GM20000 (cell line): Measurements from ENCODE around the gene SLC38A7.

Experiments
- DNase-seq: peaks from one replicate; pipeline ENCODE4 v3.0.0; 2012; ENCODE audit warnings: low spot score
- CTCF ChIP-seq: IDR thresholded peaks from 2 replicates; pipeline ENCODE4 v1.5.1; 2012; ENCODE audit warnings: mild to moderate bottlenecking, control low read depth; ENCODE audit errors: extremely low read depth, missing control alignments

The SLC38A7 gene

GRCh38 chr16:58727028-58727781 lies 42.6 kb upstream of the SLC38A7 start:
- no peak for DNase-seq
- TF ChIP-seq CTCF, result no peak

GRCh38 chr16:58723109-58723508 lies 38.5 kb upstream of the SLC38A7 start:
- no peak for DNase-seq
- no peak for TF ChIP-seq CTCF

GRCh38 chr16:58717994-58718393 lies 33.4 kb upstream of the SLC38A7 start:
- TF ChIP-seq CTCF, result no peak
- no peak for DNase-seq

- no peak for TF ChIP-seq CTCF
- DNase-seq, result no peak
Measured at GRCh38 chr16:58716468-58716867, 31.9 kb upstream of the SLC38A7 start.

- no peak for DNase-seq
- no peak for TF ChIP-seq CTCF
Measured at GRCh38 chr16:58713742-58714141, 29.2 kb upstream of the SLC38A7 start.

- TF ChIP-seq CTCF, result no peak
- DNase-seq, result no peak
Measured at GRCh38 chr16:58709333-58709732, 24.8 kb upstream of the SLC38A7 start.

GRCh38 chr16:58699151-58699550 lies 14.6 kb upstream of the SLC38A7 start:
- TF ChIP-seq CTCF, result no peak

More at GRCh38 chr16:58699151-58699550, 14.6 kb upstream of the SLC38A7 start:
- no peak for DNase-seq
